GM12891 (cell line): ENCODE results near the gene RIBC1.

ENCODE experiments used
- PAX5 ChIP-seq: IDR thresholded peaks from 2 replicates; pipeline ENCODE4 v1.6.1; 2011; ENCODE audit warnings: low read length, moderate library complexity, mild to moderate bottlenecking; ENCODE audit not compliant: insufficient read depth, severe bottlenecking
- POLR2A ChIP-seq: IDR thresholded peaks from 2 replicates; pipeline ENCODE4 v1.6.1; 2011; ENCODE audit warnings: low read depth, low read length, control low read depth
- POLR2AphosphoS5 ChIP-seq: IDR thresholded peaks from 2 replicates; pipeline ENCODE4 v1.6.1; 2011; ENCODE audit warnings: low read depth, low read length, control low read depth
- TAF1 ChIP-seq: IDR thresholded peaks from 2 replicates; pipeline ENCODE4 v1.6.1; 2011; ENCODE audit warnings: low read depth, low read length, control low read depth

DNA sequence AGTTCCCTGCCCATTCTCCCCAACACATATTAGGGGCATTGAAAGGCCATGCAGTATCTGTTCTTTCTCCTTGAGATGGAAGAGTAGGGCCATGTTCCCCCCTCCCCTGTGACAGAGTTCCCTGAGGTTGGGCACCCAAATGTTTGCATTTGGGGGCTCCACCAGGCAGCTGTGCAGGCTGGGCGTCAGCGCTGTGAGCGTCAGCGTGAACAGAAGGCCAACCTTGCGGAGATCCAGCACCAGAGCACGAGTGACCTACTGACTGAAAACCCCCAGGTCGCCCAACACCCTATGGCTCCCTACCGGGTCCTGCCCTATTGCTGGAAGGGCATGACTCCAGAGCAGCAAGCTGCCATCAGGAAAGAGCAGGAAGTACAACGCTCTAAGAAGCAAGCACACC lies 7.6 kb downstream of the RIBC1 start:
- TF ChIP-seq PAX5: no peak
- TF ChIP-seq POLR2A: no peak
- no peak for TF ChIP-seq POLR2AphosphoS5
- no peak for TF ChIP-seq TAF1
